GM19395 (cell line): ENCODE data around the gene GDPGP1.
A peak's percentile ranks its signal among the peaks of the same experiment; 100 is the strongest.
"Not testable (repeated sequence)": the region's sequence is repeated elsewhere in the genome, so short reads cannot be mapped to it uniquely, and the experiment has no call there.

Experiments used
- ATAC-seq: cut with Tn5 transposase; IDR thresholded peaks from one replicate; pipeline ENCODE4 v1.9.1; 2021; ENCODE audit warnings: mild to moderate bottlenecking, moderate library complexity; ENCODE audit not compliant: unreplicated experiment

GDPGP1 gene

GRCh38 chr15:90259524-90259923 is 25.5 kb downstream of the GDPGP1 start:
- ATAC-seq: peak; percentile 87

GRCh38 chr15:90260731-90261130 is 26.7 kb downstream of the GDPGP1 start:
- ATAC-seq: not testable (repeated sequence)

DNA sequence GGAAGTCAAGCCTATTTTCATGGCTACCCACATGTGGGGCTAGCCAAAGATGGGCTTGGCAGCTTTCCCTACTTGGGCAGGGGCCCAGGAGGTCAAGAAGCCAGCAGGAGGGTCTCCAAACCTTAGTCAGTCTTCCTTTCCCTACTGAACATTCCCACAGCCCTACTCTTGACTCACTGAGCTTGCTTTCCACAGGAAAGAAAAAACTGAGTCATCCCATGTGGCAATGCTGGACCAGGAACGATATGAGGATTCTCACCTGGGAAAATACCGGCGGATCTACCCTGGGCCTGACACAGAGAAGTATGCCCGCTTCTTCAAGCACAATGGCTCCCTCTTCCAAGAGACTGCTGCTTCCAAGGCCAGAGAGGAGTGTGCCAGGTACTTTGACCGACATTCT is 27.8 kb downstream of the GDPGP1 start:
- ATAC-seq: no peak

DNA sequence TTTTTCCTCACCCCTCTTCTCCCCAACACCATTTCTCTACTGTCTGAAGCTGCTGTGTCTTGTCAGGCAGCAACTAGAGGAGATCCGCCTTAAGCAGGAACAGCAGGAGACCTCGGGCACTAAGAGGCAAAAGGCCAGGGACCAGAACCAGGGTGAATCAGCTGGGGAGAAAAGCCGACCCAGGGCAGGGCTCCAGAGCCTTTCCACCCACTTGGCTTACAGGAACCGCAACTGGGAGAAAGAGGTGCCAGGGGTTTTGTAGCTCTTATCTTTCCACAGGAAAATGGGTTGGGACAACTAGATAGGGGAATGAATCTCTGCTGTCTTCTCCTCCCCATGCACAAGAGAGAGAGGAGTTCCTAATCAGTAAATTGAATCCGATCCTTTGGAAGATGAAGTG is 28.4 kb downstream of the GDPGP1 start:
- no peak for ATAC-seq

GRCh38 chr15:90264671-90265070 is 30.7 kb downstream of the GDPGP1 start:
- no peak for ATAC-seq

GRCh38 chr15:90265271-90266060 is 31.5 kb downstream of the GDPGP1 start, which contains the start of gene NGRN:
TSS of gene NGRN (plus strand) at chr15:90265672. CDS start at chr15:90265713, 41 bp downstream.
- ATAC-seq: peak; percentile 97

GRCh38 chr15:90266061-90266431 is 32.0 kb downstream of the GDPGP1 start:
- ATAC-seq: peak; percentile 10

DNA sequence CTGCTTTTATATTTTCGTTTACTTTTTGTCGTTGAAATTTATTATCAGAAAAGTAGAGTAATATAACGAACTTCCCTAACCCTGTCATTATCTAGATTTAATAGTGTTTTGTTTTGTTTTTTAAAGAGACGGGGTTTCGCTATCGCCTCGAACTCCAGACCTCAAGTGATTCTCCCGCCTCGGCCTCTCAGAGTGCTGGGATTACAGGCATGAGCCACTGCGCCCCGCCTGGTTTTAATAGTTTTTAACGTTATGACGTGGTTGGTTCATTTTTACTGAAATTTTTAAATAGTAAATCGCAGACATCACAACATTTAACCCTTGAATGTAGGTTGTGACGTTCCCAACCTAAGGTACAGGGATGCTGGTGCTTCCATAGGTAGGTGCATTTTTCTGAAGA is 32.5 kb downstream of the GDPGP1 start:
- no peak for ATAC-seq

DNA sequence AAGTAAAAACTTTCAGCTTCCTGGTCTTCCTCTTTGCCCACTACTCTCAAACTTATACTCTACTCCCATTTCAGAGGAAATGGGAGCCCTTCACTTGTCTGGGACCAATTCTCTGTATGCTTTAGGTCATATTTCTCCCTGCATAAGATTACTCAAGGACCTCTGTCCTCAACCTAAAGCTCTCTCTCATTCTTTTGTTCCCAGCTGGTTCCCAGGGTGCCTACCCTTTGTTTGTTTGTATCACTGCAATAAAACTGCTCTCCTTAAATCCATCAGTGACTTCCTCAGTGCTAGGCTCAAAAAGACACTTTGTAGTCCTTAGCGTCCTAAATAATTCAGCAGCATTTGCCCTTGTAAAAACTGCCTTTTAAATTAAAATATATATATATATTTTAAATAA is 34.4 kb downstream of the GDPGP1 start:
- no peak for ATAC-seq

DNA sequence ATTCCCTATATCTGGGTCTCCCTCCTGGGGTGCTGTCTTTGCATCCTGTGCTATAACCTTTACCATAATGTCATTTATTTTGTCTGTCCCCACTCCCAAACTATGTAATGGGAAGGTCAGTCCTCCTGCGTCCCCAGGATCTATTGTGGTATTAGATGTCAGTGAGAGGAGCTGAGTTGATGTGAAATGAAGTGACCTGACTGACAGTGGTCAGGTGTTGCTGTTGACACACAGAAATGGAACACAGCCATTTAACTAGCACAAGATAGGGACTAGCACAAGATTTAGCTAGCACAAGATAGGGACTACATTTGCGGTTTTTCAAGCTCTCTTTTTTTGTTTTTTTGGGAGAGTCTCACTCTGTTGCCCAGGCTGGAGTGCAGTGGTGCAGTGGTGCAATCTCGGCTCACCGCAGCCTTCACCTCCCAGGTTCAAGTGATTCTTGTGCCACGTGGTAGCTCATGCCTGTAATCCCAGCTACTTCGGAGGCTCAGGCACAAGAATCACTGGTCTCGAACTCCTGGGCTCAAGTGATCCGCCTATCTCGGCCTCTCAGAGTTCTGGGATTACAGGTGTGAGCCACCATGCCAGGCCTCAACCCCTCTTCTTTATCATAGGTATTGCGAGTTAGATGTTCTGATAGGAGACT is 36.6 kb downstream of the GDPGP1 start:
- ATAC-seq: no peak

GRCh38 chr15:90271459-90272166 is 37.6 kb downstream of the GDPGP1 start:
- ATAC-seq: no peak

GRCh38 chr15:90278467-90278866 is 44.5 kb downstream of the GDPGP1 start:
- not testable (repeated sequence) for ATAC-seq

DNA sequence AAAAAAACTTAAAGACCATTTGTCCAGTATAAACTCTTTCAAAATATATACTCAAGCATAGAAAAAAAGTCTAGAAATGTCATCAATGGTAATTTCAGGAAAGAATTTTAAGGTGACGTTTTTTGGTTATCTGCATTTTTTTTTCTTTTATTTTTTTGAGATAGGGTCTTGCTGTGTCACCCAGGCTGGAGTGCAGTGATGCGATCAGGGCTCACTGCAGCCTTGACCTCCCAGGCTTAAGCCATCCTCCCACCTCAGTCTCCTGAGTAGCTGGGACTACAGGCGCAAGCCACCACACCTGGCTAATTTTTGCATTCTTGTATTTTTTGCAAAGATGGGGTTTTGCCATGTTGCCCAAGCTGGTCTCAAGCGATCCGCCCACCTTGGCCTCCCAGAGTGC is 46.7 kb downstream of the GDPGP1 start:
- ATAC-seq: not testable (repeated sequence)

- not testable (repeated sequence) for ATAC-seq
These were observed 47.6 kb downstream of the GDPGP1 start for GRCh38 chr15:90281637-90282036.

DNA sequence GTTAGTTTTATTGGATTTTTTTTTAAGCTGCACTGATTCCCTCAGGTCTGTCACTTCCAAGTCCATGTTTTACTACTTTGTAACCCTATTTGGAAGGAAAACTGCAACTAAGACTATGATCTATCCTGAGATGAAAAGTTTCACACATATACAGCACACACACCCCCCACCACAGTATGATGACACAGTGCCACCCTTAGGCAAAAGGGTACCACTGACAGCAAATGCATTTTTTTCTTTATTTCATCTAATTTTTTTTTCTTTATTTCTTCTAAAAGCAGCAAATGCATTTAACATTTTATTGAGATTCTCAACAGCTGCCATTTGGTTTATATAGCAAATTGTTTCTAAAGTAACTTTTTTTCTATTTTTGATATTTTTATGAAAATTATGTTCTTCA is 52.7 kb downstream of the GDPGP1 start:
- ATAC-seq: no peak

- ATAC-seq: no peak
These were observed 53.1 kb downstream of the GDPGP1 start for GRCh38 chr15:90287101-90287500.

GRCh38 chr15:90287946-90288345 is 53.9 kb downstream of the GDPGP1 start:
- ATAC-seq: no peak

GRCh38 chr15:90291679-90292356 is 57.8 kb downstream of the GDPGP1 start:
- ATAC-seq: no peak

- not testable (repeated sequence) for ATAC-seq
These were observed 59.2 kb downstream of the GDPGP1 start for GRCh38 chr15:90293040-90293810.

DNA sequence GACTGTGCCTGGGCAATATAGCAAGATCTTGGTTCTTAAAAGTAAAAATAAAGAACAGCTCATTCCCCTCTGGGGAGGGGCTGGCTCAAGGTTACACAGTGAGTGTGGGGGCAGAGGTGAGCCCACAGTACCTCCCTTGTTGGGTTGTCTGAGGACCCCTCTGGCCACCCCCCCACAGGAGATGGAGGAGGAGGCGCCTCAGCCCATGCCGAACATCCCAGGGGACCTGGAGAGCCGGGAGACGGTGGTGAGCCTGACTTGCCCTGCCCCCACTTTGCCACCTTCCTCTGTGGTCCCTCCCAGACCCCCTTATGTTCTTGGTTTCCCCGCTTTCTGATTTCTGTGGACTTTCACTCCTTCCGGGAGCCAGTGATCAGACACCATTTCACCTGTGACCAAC is 60.1 kb downstream of the GDPGP1 start:
- ATAC-seq: no peak
